HL-60 (cell line): ENCODE data around the gene DUSP22.

Source experiments
- CTCF ChIP-seq: IDR thresholded peaks from one replicate; pipeline ENCODE4 v1.5.1; 2011; ENCODE audit warnings: low read length, control low read depth, inconsistent platforms; ENCODE audit not compliant: insufficient read depth
- GABPA ChIP-seq: IDR thresholded peaks from 2 replicates; pipeline ENCODE4 v1.6.1; 2012; ENCODE audit warnings: low read depth
- POLR2AphosphoS5 ChIP-seq: IDR thresholded peaks from 2 replicates; pipeline ENCODE4 v1.6.1; 2012; ENCODE audit warnings: low read depth
- SPI1 ChIP-seq: IDR thresholded peaks from 2 replicates; pipeline ENCODE4 v1.6.1; 2012; ENCODE audit warnings: low read depth, mild to moderate bottlenecking, borderline replicate concordance

GRCh38 chr6:324116-324728 lies 31.9 kb downstream of the DUSP22 start:
- TF ChIP-seq POLR2AphosphoS5 (no peak), SPI1 (no peak), CTCF (no peak), GABPA (no peak)
